Measurements from ENCODE around the gene TEAD1. TPM values are rescaled to one million over a fixed set of nuclear protein-coding genes. Genes with fewer than 3 reads are reported as not detected.

The TEAD1 gene
- total and polyA plus RNA-seq, 2 experiments from 2014 or later: 24.5 to 103 TPM

GRCh38 chr11:12727563-12728211 lies 53.5 kb downstream of the TEAD1 start:
- H3K79me2 ChIP-seq (replicated peaks; ENCODE audit: insufficient read depth): peaks cover 90% of the 10 kb centered on the region
- no peak overlapping the region for H3K27ac ChIP-seq (ENCODE audit: low read depth)
- H3K4me2 ChIP-seq: no peak overlapping the region
- H3K36me3 ChIP-seq (ENCODE audit: insufficient read depth): no peaks in the 10 kb centered on the region
- peaks cover 55% of the 10 kb centered on the region for H4K20me1 ChIP-seq (replicated peaks; ENCODE audit: insufficient read depth)
- no peaks in the 10 kb centered on the region for H3K9me2 ChIP-seq (ENCODE audit: insufficient read depth)
- H3K27me3 ChIP-seq (ENCODE audit: insufficient read depth): no peaks in the 10 kb centered on the region
- H3K27me3 Mint-ChIP-seq (ENCODE audit: insufficient read depth, low read depth, poor library complexity): peaks cover 5% of the 10 kb centered on the region
- DNase-seq (ENCODE audit: low spot score) (no peak), ATAC-seq (no peak)
- H3K4me1 ChIP-seq (ENCODE audit: insufficient read depth): peaks cover 69% of the 10 kb centered on the region
- H3K36me3 Mint-ChIP-seq (ENCODE audit: low read depth): peaks cover 3% of the 10 kb centered on the region; the same call in 1 of the 3 replicates
- H3K9me3 Mint-ChIP-seq: no peaks in the 10 kb centered on the region
- TF ChIP-seq POLR2AphosphoS5 (IDR thresholded peaks at IDR 0.05; ENCODE audit: low read depth) (no peak), JUNB (IDR thresholded peaks at IDR 0.05; ENCODE audit: unreplicated experiment) (no peak), ZNF331 (CRISPR knock-in tag; IDR thresholded peaks at IDR 0.05; ENCODE audit: low read depth) (no peak), STAT1 (IDR thresholded peaks at IDR 0.05; ENCODE audit: unreplicated experiment) (no peak), CREB1 (CRISPR knock-in tag; IDR thresholded peaks at IDR 0.05; ENCODE audit: low read depth) (no peak), ZNF114 (CRISPR knock-in tag; IDR thresholded peaks at IDR 0.05) (no peak), EZH2phosphoT487 (IDR thresholded peaks at IDR 0.05; ENCODE audit: unreplicated experiment) (no peak), NANOG (IDR thresholded peaks at IDR 0.05; ENCODE audit: borderline replicate concordance) (no peak), REST (IDR thresholded peaks at IDR 0.05; ENCODE audit: unreplicated experiment) (no peak), EZH2 (IDR thresholded peaks at IDR 0.05; ENCODE audit: low read depth, unreplicated experiment) (no peak)
- TF ChIP-seq, protein P1, sequence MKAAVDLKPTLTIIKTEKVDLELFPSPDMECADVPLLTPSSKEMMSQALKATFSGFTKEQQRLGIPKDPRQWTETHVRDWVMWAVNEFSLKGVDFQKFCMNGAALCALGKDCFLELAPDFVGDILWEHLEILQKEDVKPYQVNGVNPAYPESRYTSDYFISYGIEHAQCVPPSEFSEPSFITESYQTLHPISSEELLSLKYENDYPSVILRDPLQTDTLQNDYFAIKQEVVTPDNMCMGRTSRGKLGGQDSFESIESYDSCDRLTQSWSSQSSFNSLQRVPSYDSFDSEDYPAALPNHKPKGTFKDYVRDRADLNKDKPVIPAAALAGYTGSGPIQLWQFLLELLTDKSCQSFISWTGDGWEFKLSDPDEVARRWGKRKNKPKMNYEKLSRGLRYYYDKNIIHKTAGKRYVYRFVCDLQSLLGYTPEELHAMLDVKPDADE (IDR thresholded peaks at IDR 0.05): no peak
- TF ChIP-seq, protein P2, sequence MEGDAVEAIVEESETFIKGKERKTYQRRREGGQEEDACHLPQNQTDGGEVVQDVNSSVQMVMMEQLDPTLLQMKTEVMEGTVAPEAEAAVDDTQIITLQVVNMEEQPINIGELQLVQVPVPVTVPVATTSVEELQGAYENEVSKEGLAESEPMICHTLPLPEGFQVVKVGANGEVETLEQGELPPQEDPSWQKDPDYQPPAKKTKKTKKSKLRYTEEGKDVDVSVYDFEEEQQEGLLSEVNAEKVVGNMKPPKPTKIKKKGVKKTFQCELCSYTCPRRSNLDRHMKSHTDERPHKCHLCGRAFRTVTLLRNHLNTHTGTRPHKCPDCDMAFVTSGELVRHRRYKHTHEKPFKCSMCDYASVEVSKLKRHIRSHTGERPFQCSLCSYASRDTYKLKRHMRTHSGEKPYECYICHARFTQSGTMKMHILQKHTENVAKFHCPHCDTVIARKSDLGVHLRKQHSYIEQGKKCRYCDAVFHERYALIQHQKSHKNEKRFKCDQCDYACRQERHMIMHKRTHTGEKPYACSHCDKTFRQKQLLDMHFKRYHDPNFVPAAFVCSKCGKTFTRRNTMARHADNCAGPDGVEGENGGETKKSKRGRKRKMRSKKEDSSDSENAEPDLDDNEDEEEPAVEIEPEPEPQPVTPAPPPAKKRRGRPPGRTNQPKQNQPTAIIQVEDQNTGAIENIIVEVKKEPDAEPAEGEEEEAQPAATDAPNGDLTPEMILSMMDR (conservative IDR thresholded peaks at IDR 0.05; ENCODE audit: low read depth in 2 of 2): no peak
- TF ChIP-seq, protein P3, sequence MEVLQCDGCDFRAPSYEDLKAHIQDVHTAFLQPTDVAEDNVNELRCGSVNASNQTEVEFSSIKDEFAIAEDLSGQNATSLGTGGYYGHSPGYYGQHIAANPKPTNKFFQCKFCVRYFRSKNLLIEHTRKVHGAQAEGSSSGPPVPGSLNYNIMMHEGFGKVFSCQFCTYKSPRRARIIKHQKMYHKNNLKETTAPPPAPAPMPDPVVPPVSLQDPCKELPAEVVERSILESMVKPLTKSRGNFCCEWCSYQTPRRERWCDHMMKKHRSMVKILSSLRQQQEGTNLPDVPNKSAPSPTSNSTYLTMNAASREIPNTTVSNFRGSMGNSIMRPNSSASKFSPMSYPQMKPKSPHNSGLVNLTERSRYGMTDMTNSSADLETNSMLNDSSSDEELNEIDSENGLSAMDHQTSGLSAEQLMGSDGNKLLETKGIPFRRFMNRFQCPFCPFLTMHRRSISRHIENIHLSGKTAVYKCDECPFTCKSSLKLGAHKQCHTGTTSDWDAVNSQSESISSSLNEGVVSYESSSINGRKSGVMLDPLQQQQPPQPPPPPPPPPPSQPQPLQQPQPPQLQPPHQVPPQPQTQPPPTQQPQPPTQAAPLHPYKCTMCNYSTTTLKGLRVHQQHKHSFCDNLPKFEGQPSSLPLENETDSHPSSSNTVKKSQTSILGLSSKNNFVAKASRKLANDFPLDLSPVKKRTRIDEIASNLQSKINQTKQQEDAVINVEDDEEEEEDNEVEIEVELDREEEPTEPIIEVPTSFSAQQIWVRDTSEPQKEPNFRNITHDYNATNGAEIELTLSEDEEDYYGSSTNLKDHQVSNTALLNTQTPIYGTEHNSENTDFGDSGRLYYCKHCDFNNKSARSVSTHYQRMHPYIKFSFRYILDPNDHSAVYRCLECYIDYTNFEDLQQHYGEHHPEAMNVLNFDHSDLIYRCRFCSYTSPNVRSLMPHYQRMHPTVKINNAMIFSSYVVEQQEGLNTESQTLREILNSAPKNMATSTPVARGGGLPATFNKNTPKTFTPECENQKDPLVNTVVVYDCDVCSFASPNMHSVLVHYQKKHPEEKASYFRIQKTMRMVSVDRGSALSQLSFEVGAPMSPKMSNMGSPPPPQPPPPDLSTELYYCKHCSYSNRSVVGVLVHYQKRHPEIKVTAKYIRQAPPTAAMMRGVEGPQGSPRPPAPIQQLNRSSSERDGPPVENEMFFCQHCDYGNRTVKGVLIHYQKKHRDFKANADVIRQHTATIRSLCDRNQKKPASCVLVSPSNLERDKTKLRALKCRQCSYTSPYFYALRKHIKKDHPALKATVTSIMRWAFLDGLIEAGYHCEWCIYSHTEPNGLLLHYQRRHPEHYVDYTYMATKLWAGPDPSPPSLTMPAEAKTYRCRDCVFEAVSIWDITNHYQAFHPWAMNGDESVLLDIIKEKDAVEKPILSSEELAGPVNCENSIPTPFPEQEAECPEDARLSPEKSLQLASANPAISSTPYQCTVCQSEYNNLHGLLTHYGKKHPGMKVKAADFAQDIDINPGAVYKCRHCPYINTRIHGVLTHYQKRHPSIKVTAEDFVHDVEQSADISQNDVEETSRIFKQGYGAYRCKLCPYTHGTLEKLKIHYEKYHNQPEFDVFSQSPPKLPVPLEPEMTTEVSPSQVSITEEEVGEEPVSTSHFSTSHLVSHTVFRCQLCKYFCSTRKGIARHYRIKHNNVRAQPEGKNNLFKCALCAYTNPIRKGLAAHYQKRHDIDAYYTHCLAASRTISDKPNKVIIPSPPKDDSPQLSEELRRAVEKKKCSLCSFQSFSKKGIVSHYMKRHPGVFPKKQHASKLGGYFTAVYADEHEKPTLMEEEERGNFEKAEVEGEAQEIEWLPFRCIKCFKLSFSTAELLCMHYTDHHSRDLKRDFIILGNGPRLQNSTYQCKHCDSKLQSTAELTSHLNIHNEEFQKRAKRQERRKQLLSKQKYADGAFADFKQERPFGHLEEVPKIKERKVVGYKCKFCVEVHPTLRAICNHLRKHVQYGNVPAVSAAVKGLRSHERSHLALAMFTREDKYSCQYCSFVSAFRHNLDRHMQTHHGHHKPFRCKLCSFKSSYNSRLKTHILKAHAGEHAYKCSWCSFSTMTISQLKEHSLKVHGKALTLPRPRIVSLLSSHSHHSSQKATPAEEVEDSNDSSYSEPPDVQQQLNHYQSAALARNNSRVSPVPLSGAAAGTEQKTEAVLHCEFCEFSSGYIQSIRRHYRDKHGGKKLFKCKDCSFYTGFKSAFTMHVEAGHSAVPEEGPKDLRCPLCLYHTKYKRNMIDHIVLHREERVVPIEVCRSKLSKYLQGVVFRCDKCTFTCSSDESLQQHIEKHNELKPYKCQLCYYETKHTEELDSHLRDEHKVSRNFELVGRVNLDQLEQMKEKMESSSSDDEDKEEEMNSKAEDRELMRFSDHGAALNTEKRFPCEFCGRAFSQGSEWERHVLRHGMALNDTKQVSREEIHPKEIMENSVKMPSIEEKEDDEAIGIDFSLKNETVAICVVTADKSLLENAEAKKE (CRISPR knock-in tag; IDR thresholded peaks at IDR 0.05): no peak
- peaks cover 74% of the 10 kb centered on the region for H3K4me1 Mint-ChIP-seq
- H2AFZ ChIP-seq: no peak overlapping the region
- H3F3A ChIP-seq (replicated peaks; ENCODE audit: low read depth): 0 out of 2 replicates have a peak, but pooled peaks cover 4% of the 10 kb centered on the region
- H3K4me3 Mint-ChIP-seq: no peak overlapping the region
- no peak overlapping the region for H3K27ac Mint-ChIP-seq
- H3K4me3 ChIP-seq: no peak overlapping the region
